K562 (cell line): ENCODE measurements around the gene ZSCAN21. TPM values are rescaled to one million over a fixed set of nuclear protein-coding genes. Genes with fewer than 3 reads are reported as not detected.

Source experiments
- CREB1 ChIP-seq, 2 experiments: sonication (generic) in 1 of 2; formaldehyde crosslinking in 1 of 2; IDR thresholded peaks; 2 replicates each; pipeline versions ENCODE4 v1.6.1 to v1.8.0; 2012 to 2022; ENCODE audit warnings: inconsistent platforms in 1 of 2, mild to moderate bottlenecking in 1 of 2, missing genetic modification reagents in 1 of 2, moderate library complexity in 1 of 2
- DIDO1 ChIP-seq: fragments of 450-650 bp; IDR thresholded peaks from 2 replicates; pipeline ENCODE4 v1.6.1; 2016; ENCODE audit warnings: low read depth, missing biosample characterization, missing genetic modification characterization
- FOXP1 ChIP-seq: sonication (generic); formaldehyde crosslinking; IDR thresholded peaks from 2 replicates; pipeline ENCODE4 v1.8.0; 2022; ENCODE audit warnings: mild to moderate bottlenecking, missing genetic modification reagents
- HDAC1 ChIP-seq, 2 experiments: fragments of 450-650 bp; IDR thresholded peaks; 2 replicates each; pipeline ENCODE4 v1.6.1; 2016 to 2017; ENCODE audit warnings: inconsistent platforms in 1 of 2, mild to moderate bottlenecking in 1 of 2, moderate library complexity in 1 of 2
- KLF10 ChIP-seq: fragments of 250-450 bp; sonication (Bioruptor Pico); IDR thresholded peaks from 2 replicates; pipeline ENCODE4 v1.6.1; 2021; ENCODE audit warnings: matching md5 sums
- L3MBTL2 ChIP-seq: fragments of 450-650 bp; IDR thresholded peaks from 2 replicates; pipeline ENCODE4 v1.6.1; 2016; ENCODE audit warnings: mild to moderate bottlenecking, moderate library complexity
- NR0B1 ChIP-seq: fragments of 450-650 bp; IDR thresholded peaks from one replicate; pipeline ENCODE4 v1.6.1; 2018; ENCODE audit warnings: mild to moderate bottlenecking, moderate library complexity; ENCODE audit not compliant: partially characterized antibody
- POLR2AphosphoS2 ChIP-seq: IDR thresholded peaks from 2 replicates; pipeline ENCODE4 v1.6.1; 2012; ENCODE audit warnings: low read length, improper control_type of control experiment
- SP1 ChIP-seq: sonication (generic); formaldehyde crosslinking; IDR thresholded peaks from 2 replicates; pipeline ENCODE4 v1.8.1; 2022; ENCODE audit warnings: mild to moderate bottlenecking, missing genetic modification reagents
- TCF3 ChIP-seq: sonication (generic); formaldehyde crosslinking; IDR thresholded peaks from 2 replicates; pipeline ENCODE4 v1.4.0; 2020; ENCODE audit warnings: mild to moderate bottlenecking, missing genetic modification reagents
- TFAP4 ChIP-seq: sonication (generic); formaldehyde crosslinking; IDR thresholded peaks from 2 replicates; pipeline ENCODE4 v1.8.0; 2022; ENCODE audit warnings: missing genetic modification reagents, mild to moderate bottlenecking, moderate library complexity, borderline replicate concordance
- THRAP3 ChIP-seq: fragments of 450-650 bp; IDR thresholded peaks from 2 replicates; pipeline ENCODE4 v1.6.1; 2016; ENCODE audit warnings: mild to moderate bottlenecking, inconsistent platforms, borderline replicate concordance
- TSHZ1 ChIP-seq: fragments of 250-450 bp; sonication (Bioruptor Pico); IDR thresholded peaks from 2 replicates; pipeline ENCODE4 v1.4.0; 2020; ENCODE audit warnings: mild to moderate bottlenecking, moderate library complexity
- ZNF253 ChIP-seq: fragments of 250-450 bp; sonication (Bioruptor Pico); conservative IDR thresholded peaks from 2 replicates; pipeline ENCODE4 v1.6.1; 2021; ENCODE audit warnings: mild to moderate bottlenecking
- polyA plus RNA-seq, 8 experiments: library from polyadenylated mRNA; depleted of rRNA in 4 of 8; stranded (reverse) in 5 of 8; unstranded in 3 of 8; fragments of >200 nt; fragmentation: Nextera tagmentation in 2 of 8; fragmentation: Illumina TruSeq in 1 of 8; extraction: Ambion mirVana in 2 of 8; extraction: Trizol in 1 of 8; gene quantifications; 2 replicates each; pipeline versions ENCODE4 v1.2.1 to v1.2.3, GENCODE V29; 2011 to 2014; ENCODE audit warnings: inconsistent platforms in 1 of 8, missing spikeins in 1 of 8
- total RNA-seq, 7 experiments: library from RNA; depleted of rRNA in 6 of 7; stranded (reverse); fragments of >200 nt in 6 of 7; fragmentation: Illumina TruSeq in 2 of 7; extraction: Trizol in 2 of 7; gene quantifications; 2 replicates each; pipeline versions ENCODE4 v1.2.1 to v1.2.3, GENCODE V29; 2011 to 2021; ENCODE audit warnings: low replicate concordance in 1 of 7

The ZSCAN21 gene
- total and polyA plus RNA-seq, 9 of the 15 experiments (the other 6 are each of a cell fraction or from before 2014, with no cell fraction given): 5.9 to 15.5 (median 13.2) TPM

DNA sequence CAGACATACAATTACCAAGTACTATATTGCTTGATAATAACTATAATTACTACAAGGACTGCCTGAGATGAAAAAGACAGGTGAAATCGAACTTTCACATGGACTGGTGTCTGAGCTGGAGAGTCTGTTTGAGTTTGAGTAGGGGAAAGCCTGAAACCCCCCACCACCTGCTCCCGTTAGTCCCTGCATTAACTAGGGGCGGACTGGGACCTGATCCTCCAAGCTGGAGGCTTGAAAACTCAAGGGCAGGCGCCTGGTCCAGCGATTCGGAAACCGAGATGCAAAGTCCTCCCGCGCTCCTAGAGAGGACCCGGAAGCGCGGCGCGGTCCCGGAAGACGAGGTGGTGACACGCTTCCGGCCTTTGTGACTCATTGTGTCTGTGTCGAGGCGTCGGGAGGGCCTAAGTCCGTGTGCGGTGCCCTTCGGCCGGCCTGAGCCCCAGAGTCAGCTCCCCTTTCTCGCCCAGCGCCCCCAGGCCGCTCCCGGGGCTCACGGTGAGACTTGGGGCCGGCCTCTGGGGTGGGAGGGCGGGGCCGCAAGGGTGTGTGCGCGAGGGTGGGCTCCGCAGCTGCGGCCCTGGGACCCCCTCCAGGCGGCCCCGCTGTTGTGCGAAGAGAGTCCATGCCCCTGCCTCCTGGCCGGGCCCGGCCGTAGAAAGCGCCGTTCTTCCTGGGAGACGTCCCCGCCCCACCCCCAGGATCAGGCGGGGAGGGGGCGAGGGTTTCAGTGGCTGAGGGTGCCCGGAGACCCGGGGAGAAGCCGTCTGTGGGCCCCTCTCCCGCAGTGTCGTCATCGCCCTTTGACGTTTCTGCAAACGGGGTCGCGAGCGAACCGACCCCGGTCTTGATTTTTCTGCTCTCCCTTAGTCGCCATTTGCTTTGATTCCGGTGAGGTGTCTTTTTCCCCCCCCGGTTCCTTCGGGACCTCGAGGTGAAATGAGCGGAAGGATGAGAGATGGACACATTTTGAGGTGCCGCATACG, 34.1 kb upstream of the ZSCAN21 start, which contains the start of gene ZKSCAN1 (continued):
- no peak for TF ChIP-seq NR0B1
- TF ChIP-seq TFAP4 (CRISPR knock-in tag): peak; percentile 45; the same call in 1 of the 2 replicates
- TF ChIP-seq TCF3 (CRISPR knock-in tag): peak; percentile 10; the same call in 1 of the 2 replicates
- peak; percentile 50; the same call in 1 of the 2 replicates for TF ChIP-seq SP1 (CRISPR knock-in tag)
- TF ChIP-seq THRAP3: no peak
- peak; percentile 93 for TF ChIP-seq CREB1 (IDR thresholded peaks at IDR 0.05)
- peak; percentile 91 for TF ChIP-seq CREB1 (CRISPR knock-in tag; IDR thresholded peaks at IDR 0.05)
- TF ChIP-seq HDAC1 (IDR thresholded peaks at IDR 0.05): peak in 1 of 2 experiments; percentile 55; a peak in 1 of 4 replicates
- 0 out of 2 replicates have a peak, but pooled peaks have one; percentile 23 for TF ChIP-seq L3MBTL2
- TF ChIP-seq ZNF253 (CRISPR knock-in tag): no peak
- TF ChIP-seq POLR2AphosphoS2: no peak
- TF ChIP-seq FOXP1 (CRISPR knock-in tag): 0 out of 2 replicates have a peak, but pooled peaks have one; percentile 7
- peak; percentile 66 for TF ChIP-seq DIDO1 (tag)
- no peak for TF ChIP-seq TSHZ1
- no peak for TF ChIP-seq KLF10 (CRISPR knock-in tag)
